IMR-90 (cell line): ENCODE measurements around the gene PBX3. TPM values are rescaled to one million over a fixed set of nuclear protein-coding genes. Genes with fewer than 3 reads are reported as not detected.

Experiments
- ATAC-seq: fragments of 200-7000 bp; cut with Tn5 transposase; 2 replicates; pipeline ENCODE4 v1.9.1; 2020; ENCODE audit warnings: low read depth, mild to moderate bottlenecking, moderate library complexity
- BruUV-seq: library from RNA; stranded (reverse); fragments of 400-500 nt; replicated peaks from 2 replicates; lab custom pipeline; 2021; lab: Mats Ljungman, UMichigan
- CTCF ChIA-PET: fragments of 300-600 bp; formaldehyde crosslinking; extraction: SDS; loops from one replicate; lab custom pipeline; 2021; ENCODE audit warnings: antibody characterized with exemption; lab: Yijun Ruan, JAX
- POLR2A ChIA-PET: fragments of 300-600 bp; sonication (Branson Sonifier 250); formaldehyde crosslinking; loops from one replicate; lab custom pipeline; 2022; ENCODE audit warnings: antibody characterized with exemption; ENCODE audit not compliant: unreplicated experiment; lab: Charles Lee
- DNase-seq: peaks from one replicate; pipeline ENCODE4 v3.0.0; 2013
- H2AFZ ChIP-seq: replicated peaks from 2 replicates; pipeline ENCODE3; 2013; ENCODE audit warnings: low read length, mild to moderate bottlenecking; ENCODE audit not compliant: poor library complexity
- H2AK5ac ChIP-seq: 2 replicates; pipeline ENCODE4 v1.6.1; 2013; ENCODE audit warnings: low read depth, low read length, inconsistent platforms
- H2AK9ac ChIP-seq: replicated peaks from 2 replicates; pipeline ENCODE3; 2013; ENCODE audit warnings: mild to moderate bottlenecking, low read depth, low read length, moderate library complexity; ENCODE audit not compliant: poor library complexity
- H2BK120ac ChIP-seq: 2 replicates; pipeline ENCODE4 v1.6.1; 2013; ENCODE audit warnings: low read depth, low read length, inconsistent platforms
- H2BK15ac ChIP-seq: 3 replicates; pipeline ENCODE4 v1.6.1; 2013; ENCODE audit warnings: low read depth, low read length, inconsistent platforms
- H2BK20ac ChIP-seq: 2 replicates; pipeline ENCODE4 v1.6.1; 2013; ENCODE audit warnings: low read depth, mild to moderate bottlenecking, inconsistent platforms, low read length, moderate library complexity
- H2BK5ac ChIP-seq: 2 replicates; pipeline ENCODE4 v1.6.1; 2013; ENCODE audit warnings: mild to moderate bottlenecking, low read depth, low read length, inconsistent platforms; ENCODE audit not compliant: poor library complexity, severe bottlenecking
- H3K14ac ChIP-seq: replicated peaks from 2 replicates; pipeline ENCODE4 v1.6.1; 2013; ENCODE audit warnings: low read depth, low read length, inconsistent platforms
- H3K18ac ChIP-seq: 2 replicates; pipeline ENCODE4 v1.6.1; 2013; ENCODE audit warnings: low read depth, low read length, control low read depth
- H3K23ac ChIP-seq: 2 replicates; pipeline ENCODE4 v1.6.1; 2013; ENCODE audit warnings: low read depth, low read length, inconsistent platforms
- H3K27ac ChIP-seq: 2 replicates; pipeline ENCODE4 v1.5.1; 2013; ENCODE audit warnings: mild to moderate bottlenecking, control low read depth, low read length; ENCODE audit not compliant: insufficient read depth
- H3K27me3 ChIP-seq: 2 replicates; pipeline ENCODE4 v1.6.1; 2013; ENCODE audit warnings: low read length; ENCODE audit not compliant: control insufficient read depth, insufficient read depth
- H3K36me3 ChIP-seq: 2 replicates; pipeline ENCODE4 v1.6.1; 2013; ENCODE audit warnings: low read length, mixed read lengths; ENCODE audit not compliant: control insufficient read depth, insufficient read depth
- H3K4ac ChIP-seq: 2 replicates; pipeline ENCODE4 v1.6.1; 2013; ENCODE audit warnings: low read depth, low read length, inconsistent platforms
- H3K4me1 ChIP-seq: 2 replicates; pipeline ENCODE4 v1.6.1; 2013; ENCODE audit warnings: low read length, mixed read lengths; ENCODE audit not compliant: control insufficient read depth, insufficient read depth
- H3K4me2 ChIP-seq: 2 replicates; pipeline ENCODE4 v1.6.1; 2013; ENCODE audit warnings: low read depth, mild to moderate bottlenecking, control low read depth, low read length, moderate library complexity
- H3K4me3 ChIP-seq: 2 replicates; pipeline ENCODE4 v1.5.1; 2013; ENCODE audit warnings: low read depth, mild to moderate bottlenecking, control low read depth, low read length, moderate library complexity; ENCODE audit not compliant: insufficient read depth
- H3K56ac ChIP-seq: 2 replicates; pipeline ENCODE4 v1.6.1; 2013; ENCODE audit warnings: low read length, inconsistent platforms; ENCODE audit not compliant: insufficient read depth; ENCODE audit errors: extremely low read depth
- H3K79me1 ChIP-seq, 2 experiments: 2 replicates each; pipeline ENCODE4 v1.6.1; 2013; ENCODE audit warnings: low read length in 2 of 2, inconsistent platforms in 1 of 2, low read depth in 1 of 2
- H3K9ac ChIP-seq: 2 replicates; pipeline ENCODE4 v1.6.1; 2013; ENCODE audit warnings: low read depth, low read length, control low read depth
- H3K9me1 ChIP-seq: 2 replicates; pipeline ENCODE4 v1.6.1; 2013; ENCODE audit warnings: low read length, inconsistent platforms; ENCODE audit not compliant: insufficient read depth
- H3K9me3 ChIP-seq: 2 replicates; pipeline ENCODE4 v1.6.1; 2013; ENCODE audit warnings: low read length; ENCODE audit not compliant: control insufficient read depth, insufficient read depth
- H4K20me1 ChIP-seq: 2 replicates; pipeline ENCODE4 v1.6.1; 2013; ENCODE audit warnings: low read length, inconsistent platforms; ENCODE audit not compliant: insufficient read depth
- H4K5ac ChIP-seq: 2 replicates; pipeline ENCODE4 v1.6.1; 2013; ENCODE audit warnings: mild to moderate bottlenecking, low read depth, low read length, control low read depth
- H4K8ac ChIP-seq, 2 experiments: 2 replicates each; pipeline ENCODE4 v1.6.1; 2013; ENCODE audit warnings: low read depth in 2 of 2, low read length in 2 of 2, control low read depth in 1 of 2, inconsistent platforms in 1 of 2
- H4K91ac ChIP-seq: 2 replicates; pipeline ENCODE4 v1.6.1; 2013; ENCODE audit warnings: low read depth, low read length, inconsistent platforms; ENCODE audit not compliant: insufficient read depth
- MAZ ChIP-seq: IDR thresholded peaks from 2 replicates; pipeline ENCODE4 v1.6.1; 2012; ENCODE audit warnings: low read depth, mild to moderate bottlenecking, low read length, improper control_type of control experiment, moderate library complexity, borderline replicate concordance
- SMC3 ChIP-seq: fragments of 150-350 bp; IDR thresholded peaks from 2 replicates; pipeline ENCODE4 v1.6.1; 2016; ENCODE audit warnings: low read depth, mild to moderate bottlenecking, antibody characterized with exemption, low read length, moderate library complexity
- WGBS, 2 experiments: methylation state at CpG; one replicate each; pipeline versions ENCODE4 v1.1.5 to v1.1.7; 2013; ENCODE audit warnings: missing lambda C conversion rate in 2 of 2; ENCODE audit not compliant: insufficient read length in 1 of 2; ENCODE audit errors: extremely low coverage in 2 of 2; 5-methylcytosine and 5-hydroxymethylcytosine counted together
- dilution Hi-C: fragments of 300-500 bp; cut with HindIII; formaldehyde crosslinking; loops from one replicate; pipeline ENCODE4 v1.14.3; 2018; ENCODE audit warnings: low sequenced_read_pairs; ENCODE audit not compliant: unreplicated experiment
- in situ Hi-C: fragments of 300-500 bp; cut with MboI; formaldehyde crosslinking; loops from 3 replicates; pipeline ENCODE4 v1.14.3; 2019; ENCODE audit warnings: low sequenced_read_pairs, inconsistent platforms, mixed read lengths
- intact Hi-C: fragments of 100-400 bp; cut with micrococcal nuclease; formaldehyde crosslinking; loops from 2 replicates; pipeline ENCODE4 v1.10.0; 2022
- polyA plus RNA-seq, 3 experiments: library from polyadenylated mRNA; depleted of rRNA; stranded (reverse); fragments of >200 nt; gene quantifications; 2 replicates each; pipeline ENCODE4 v1.2.3, GENCODE V29; 2012; ENCODE audit warnings: low replicate concordance in 1 of 3
- total RNA-seq: library from RNA; depleted of rRNA; stranded (reverse); fragments of >200 nt; gene quantifications from 2 replicates; pipeline ENCODE4 v1.2.3, GENCODE V29; 2012

The PBX3 gene
- total and polyA plus RNA-seq, 2 of the 4 experiments (the other 2 are of a cell fraction), result 12.0 to 15.6 TPM

DNA sequence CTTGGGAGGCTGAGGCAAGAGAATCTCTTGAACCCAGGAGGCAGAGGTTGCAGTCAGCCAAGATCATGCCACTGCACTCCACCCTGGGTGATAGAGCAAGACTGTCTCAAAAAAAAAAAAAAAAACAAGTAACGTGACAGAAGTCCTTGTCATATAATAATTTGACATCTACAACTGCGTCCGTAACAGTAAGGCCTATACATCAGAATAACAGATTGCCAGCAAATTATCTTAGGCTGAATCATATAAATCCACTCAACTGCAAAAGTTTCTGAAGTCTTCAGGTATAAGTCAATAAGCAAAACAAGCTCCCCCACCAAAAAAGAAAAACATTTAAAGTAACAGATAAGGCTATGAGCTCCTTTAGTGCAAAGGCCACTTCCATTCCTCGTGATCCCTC is 43.5 kb upstream of the PBX3 start:
- H2AFZ ChIP-seq, result no peak overlapping the region
- H3K9me3 ChIP-seq, result no peaks in the 10 kb centered on the region
- H2BK5ac ChIP-seq, result no peak overlapping the region
- CTCF ChIA-PET, result no interaction called here
- peaks cover 20% of the 10 kb centered on the region for H4K20me1 ChIP-seq
- H2AK5ac ChIP-seq, result no peak overlapping the region
- no peak overlapping the region for H3K4ac ChIP-seq
- H3K27me3 ChIP-seq, result no peaks in the 10 kb centered on the region
- dilution Hi-C loops, result no loop called here
- peaks cover 25 to 63% of the 10 kb centered on the region in 2 experiments for H3K79me1 ChIP-seq
- no peak overlapping the region for H3K14ac ChIP-seq
- no peak overlapping the region for H4K5ac ChIP-seq
- in situ Hi-C loops, result no loop called here
- no peak overlapping the region for H4K8ac ChIP-seq
- 0 out of 2 replicates have a peak, but pooled peaks cover 1% of the 10 kb centered on the region for H3K36me3 ChIP-seq
- no peak overlapping the region for H2BK20ac ChIP-seq
- WGBS, 2 experiments, result no CpG with 5 or more reads among the region's 4 CpGs
- ATAC-seq (no peak), DNase-seq (no peak)
- no peak overlapping the region for H4K91ac ChIP-seq
- no peak overlapping the region for H2BK120ac ChIP-seq
- H3K4me2 ChIP-seq, result no peak overlapping the region
- H3K56ac ChIP-seq, result no peak overlapping the region
- no peak overlapping the region for H3K9ac ChIP-seq
- no peak overlapping the region for H3K27ac ChIP-seq
- peaks cover 5% of the 10 kb centered on the region for H3K4me1 ChIP-seq
- peaks cover 16% of the 10 kb centered on the region for H3K9me1 ChIP-seq
- no peak overlapping the region for H2AK9ac ChIP-seq
- H3K23ac ChIP-seq, result no peak overlapping the region
- no peak overlapping the region for H2BK15ac ChIP-seq
- intact Hi-C loops, result no loop called here
- no TSS peak for BruUV-seq
- no peak overlapping the region for H3K18ac ChIP-seq
- no peak overlapping the region for H3K4me3 ChIP-seq
- POLR2A ChIA-PET, result no interaction called here
- TF ChIP-seq MAZ (no peak), SMC3 (no peak)
